ENCODE measurements around the gene LIMS1. TPM values are rescaled to one million over a fixed set of nuclear protein-coding genes. Genes with fewer than 3 reads are reported as not detected.
A peak's percentile ranks its signal among the peaks of the same experiment; 100 is the strongest.
"Not testable (repeated sequence)": the region's sequence is repeated elsewhere in the genome, so short reads cannot be mapped to it uniquely, and the experiment has no call there.

The LIMS1 gene
- polyA plus RNA-seq, 1 experiment: 95.0 TPM

DNA sequence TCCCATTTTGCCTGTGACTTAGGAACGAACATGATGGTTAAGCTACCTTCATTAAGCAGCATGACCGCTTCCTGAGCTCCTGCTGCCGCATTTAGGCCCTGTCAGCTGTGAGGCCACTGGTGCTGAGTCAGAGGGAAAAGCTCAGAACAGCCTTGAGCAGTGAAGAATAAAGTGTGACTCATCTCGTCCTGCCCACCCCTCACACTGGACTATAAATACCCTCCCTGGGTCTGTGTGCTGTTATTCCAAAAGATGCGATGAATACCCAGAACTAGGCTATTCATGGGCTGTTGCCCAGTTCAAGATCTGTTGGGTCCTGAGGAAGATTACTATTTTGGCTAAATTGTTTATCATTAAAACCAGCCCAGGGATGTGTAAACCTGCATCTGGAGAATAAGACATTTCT lies 127.9 kb downstream of the LIMS1 start:
- H3K9me3 ChIP-seq (ENCODE audit: control insufficient read depth, insufficient read depth, low read length); POLR2A ChIA-PET; H3K27me3 ChIP-seq (ENCODE audit: control insufficient read depth, insufficient read depth, low read length); H3K4me3 ChIP-seq (ENCODE audit: low read depth, low read length): not testable (repeated sequence)
- H3K27ac ChIP-seq (ENCODE audit: low read depth, low read length): peak overlapping the region; percentile 81
- DNase-seq (ENCODE audit: low read depth, low spot score): peak; percentile 71
- CTCF ChIA-PET: interaction anchor here (1.5 kb wide), 1 partner anchor 26 kb away, joined by 6 read pairs; no protein-coding TSS in a partner anchor

DNA sequence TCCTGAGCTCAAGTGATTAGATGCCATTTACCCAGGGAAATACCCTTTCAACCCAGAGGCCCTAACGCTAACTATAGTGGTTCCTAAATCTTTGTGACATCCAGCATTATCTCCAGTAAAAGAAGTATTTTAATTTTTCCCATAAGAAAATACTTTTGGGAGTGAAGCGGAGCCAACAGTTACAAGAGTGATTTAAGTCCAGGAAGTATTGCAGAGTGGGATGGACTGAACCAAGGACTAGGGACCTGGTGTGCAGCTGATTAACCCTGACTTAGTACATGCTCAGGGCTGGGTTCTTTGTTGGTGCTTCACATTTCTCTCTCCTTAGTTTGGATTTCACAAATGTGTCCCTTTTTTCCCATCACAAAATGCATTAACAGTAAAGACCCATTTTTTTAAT lies 129.1 kb downstream of the LIMS1 start:
- CTCF ChIA-PET; H3K9me3 ChIP-seq (ENCODE audit: control insufficient read depth, insufficient read depth, low read length); H3K27me3 ChIP-seq (ENCODE audit: control insufficient read depth, insufficient read depth, low read length); POLR2A ChIA-PET; H3K4me3 ChIP-seq (ENCODE audit: low read depth, low read length); DNase-seq (ENCODE audit: low read depth, low spot score): not testable (repeated sequence)
- peak overlapping the region; percentile 11 for H3K27ac ChIP-seq (ENCODE audit: low read depth, low read length)

DNA sequence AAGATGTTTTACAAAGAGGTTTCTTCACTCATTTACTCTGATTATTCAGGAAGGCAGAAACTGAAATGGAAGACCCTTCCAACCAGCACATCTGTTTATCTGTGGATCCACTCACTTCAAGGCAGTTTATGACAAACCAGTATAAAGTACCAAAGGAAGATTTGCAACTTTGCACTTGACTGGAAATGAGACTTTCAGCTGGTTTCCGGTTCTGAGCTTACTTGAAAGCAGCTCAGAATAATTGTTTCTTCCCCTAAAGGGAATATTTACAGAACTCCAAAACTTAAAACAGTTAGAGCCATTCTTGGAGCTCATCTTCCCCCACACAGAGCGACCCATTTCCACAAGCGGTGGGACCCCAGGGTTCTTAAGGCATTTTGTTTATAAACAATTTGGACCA lies 129.8 kb downstream of the LIMS1 start:
- CTCF ChIA-PET; DNase-seq (ENCODE audit: low read depth, low spot score); H3K9me3 ChIP-seq (ENCODE audit: control insufficient read depth, insufficient read depth, low read length); H3K27me3 ChIP-seq (ENCODE audit: control insufficient read depth, insufficient read depth, low read length); H3K4me3 ChIP-seq (ENCODE audit: low read depth, low read length); H3K27ac ChIP-seq (ENCODE audit: low read depth, low read length); POLR2A ChIA-PET: not testable (repeated sequence)

DNA sequence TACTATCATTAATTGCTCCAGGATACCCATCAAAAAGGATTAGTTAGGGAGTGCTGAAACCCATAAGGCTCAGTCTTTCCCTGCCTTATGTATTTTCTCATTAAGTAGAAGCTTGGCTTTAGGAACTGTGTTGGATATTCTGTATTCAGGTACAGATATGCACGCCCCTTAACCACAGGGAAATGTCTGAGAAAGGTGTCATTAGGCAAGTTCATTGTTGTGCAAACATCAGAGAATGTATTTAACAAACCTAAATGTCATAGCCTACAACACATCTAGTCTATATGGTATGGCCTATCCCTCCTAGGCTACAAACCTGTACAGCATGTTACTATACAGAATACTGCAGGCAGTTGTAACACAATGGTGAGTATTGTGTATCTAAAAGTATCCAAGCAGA lies 130.7 kb downstream of the LIMS1 start:
- POLR2A ChIA-PET; CTCF ChIA-PET; H3K4me3 ChIP-seq (ENCODE audit: low read depth, low read length); H3K9me3 ChIP-seq (ENCODE audit: control insufficient read depth, insufficient read depth, low read length); H3K27me3 ChIP-seq (ENCODE audit: control insufficient read depth, insufficient read depth, low read length); H3K27ac ChIP-seq (ENCODE audit: low read depth, low read length); DNase-seq (ENCODE audit: low read depth, low spot score): not testable (repeated sequence)

DNA sequence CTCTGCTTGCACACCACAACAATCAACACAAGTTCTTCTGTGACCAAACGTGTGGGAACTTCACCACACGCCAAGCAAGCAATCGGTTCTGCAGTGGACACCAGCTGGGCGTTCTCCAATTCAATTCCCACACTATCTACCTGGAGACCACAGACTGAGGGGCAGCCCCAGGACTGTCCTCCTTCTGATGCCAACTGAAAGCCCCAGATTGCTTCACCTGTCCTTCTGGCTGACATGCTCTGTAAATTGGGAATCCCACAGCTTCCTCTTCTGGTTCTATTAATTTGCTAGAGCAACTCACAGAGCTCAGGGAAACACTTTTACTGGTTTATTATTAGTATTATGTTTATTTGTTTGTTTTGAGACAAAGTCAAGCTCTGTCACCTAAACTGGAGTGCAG lies 131.7 kb downstream of the LIMS1 start:
- H3K27me3 ChIP-seq (ENCODE audit: control insufficient read depth, insufficient read depth, low read length); H3K9me3 ChIP-seq (ENCODE audit: control insufficient read depth, insufficient read depth, low read length); H3K4me3 ChIP-seq (ENCODE audit: low read depth, low read length); POLR2A ChIA-PET; DNase-seq (ENCODE audit: low read depth, low spot score); H3K27ac ChIP-seq (ENCODE audit: low read depth, low read length): not testable (repeated sequence)
- CTCF ChIA-PET: interaction anchor here (0.7 kb wide), 1 partner anchor 29 kb away, joined by 3 read pairs; no protein-coding TSS in a partner anchor

DNA sequence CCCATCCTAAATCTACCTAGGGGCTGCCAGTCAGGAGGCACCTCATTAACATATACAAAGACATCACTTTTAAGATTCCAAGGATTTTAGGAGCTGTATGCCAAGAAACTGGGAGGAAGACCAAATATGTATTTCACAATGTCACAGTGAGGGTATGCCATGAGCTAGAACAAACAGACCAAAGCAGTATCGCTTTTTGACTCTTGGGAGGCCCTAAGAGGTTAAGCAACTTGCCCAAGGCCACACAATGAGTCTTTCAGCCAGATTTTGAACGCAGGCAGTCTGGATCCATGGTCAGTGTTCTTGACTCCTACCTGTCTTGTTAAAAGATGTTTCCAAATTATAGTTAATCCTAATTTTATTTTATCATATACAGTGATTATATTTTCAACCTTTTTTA lies 132.9 kb downstream of the LIMS1 start:
- CTCF ChIA-PET; H3K4me3 ChIP-seq (ENCODE audit: low read depth, low read length); H3K9me3 ChIP-seq (ENCODE audit: control insufficient read depth, insufficient read depth, low read length); DNase-seq (ENCODE audit: low read depth, low spot score); H3K27ac ChIP-seq (ENCODE audit: low read depth, low read length); H3K27me3 ChIP-seq (ENCODE audit: control insufficient read depth, insufficient read depth, low read length); POLR2A ChIA-PET: not testable (repeated sequence)

DNA sequence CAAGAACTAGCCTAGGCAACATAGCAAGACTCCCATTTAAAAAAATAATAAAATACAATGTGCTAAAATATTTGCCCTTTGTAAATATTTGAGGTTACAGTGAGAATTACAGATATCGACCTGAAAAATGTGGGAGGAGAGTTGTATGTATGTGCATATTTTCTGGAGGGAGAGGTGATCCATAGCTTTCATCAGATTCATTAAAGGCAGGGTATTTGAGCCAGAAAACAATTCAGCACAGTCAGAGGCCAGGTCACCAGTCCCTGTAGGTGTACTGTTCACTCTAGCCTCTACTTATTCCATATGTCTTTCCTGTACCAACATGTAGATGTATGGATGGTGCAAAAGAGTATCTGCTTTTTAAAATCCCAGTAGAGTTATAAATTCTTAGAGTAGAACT lies 136.0 kb downstream of the LIMS1 start:
- H3K9me3 ChIP-seq (ENCODE audit: control insufficient read depth, insufficient read depth, low read length); DNase-seq (ENCODE audit: low read depth, low spot score); H3K27ac ChIP-seq (ENCODE audit: low read depth, low read length); H3K4me3 ChIP-seq (ENCODE audit: low read depth, low read length); POLR2A ChIA-PET; H3K27me3 ChIP-seq (ENCODE audit: control insufficient read depth, insufficient read depth, low read length); CTCF ChIA-PET: not testable (repeated sequence)

DNA sequence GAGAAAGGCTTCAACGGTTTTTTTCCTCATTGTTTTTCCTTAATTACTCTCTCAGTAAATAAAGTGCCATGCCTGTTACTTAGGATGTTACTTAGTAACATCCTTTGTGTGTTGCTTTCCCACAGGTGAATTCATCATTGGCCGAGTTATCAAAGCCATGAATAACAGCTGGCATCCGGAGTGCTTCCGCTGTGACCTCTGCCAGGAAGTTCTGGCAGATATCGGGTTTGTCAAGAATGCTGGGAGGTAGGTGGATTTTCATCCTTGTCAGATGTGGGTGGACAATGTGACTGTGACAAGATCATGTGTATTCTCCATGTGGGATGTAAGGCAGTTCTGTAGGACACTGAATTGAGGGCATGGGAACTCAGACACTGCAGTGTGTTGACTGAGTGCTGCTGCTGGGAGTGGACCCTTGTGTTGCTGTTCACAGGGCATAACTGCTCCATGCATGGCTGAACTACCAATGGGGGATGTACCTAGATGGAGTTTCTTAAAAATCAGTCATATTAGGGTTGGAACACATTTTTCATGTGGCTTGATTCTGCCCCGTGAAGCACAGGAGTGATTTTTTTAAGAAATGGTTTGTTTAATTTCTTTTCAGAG lies 138.0 kb downstream of the LIMS1 start:
- H3K4me3 ChIP-seq (ENCODE audit: low read depth, low read length); H3K27ac ChIP-seq (ENCODE audit: low read depth, low read length); DNase-seq (ENCODE audit: low read depth, low spot score); H3K9me3 ChIP-seq (ENCODE audit: control insufficient read depth, insufficient read depth, low read length); CTCF ChIA-PET; POLR2A ChIA-PET; H3K27me3 ChIP-seq (ENCODE audit: control insufficient read depth, insufficient read depth, low read length): not testable (repeated sequence)

DNA sequence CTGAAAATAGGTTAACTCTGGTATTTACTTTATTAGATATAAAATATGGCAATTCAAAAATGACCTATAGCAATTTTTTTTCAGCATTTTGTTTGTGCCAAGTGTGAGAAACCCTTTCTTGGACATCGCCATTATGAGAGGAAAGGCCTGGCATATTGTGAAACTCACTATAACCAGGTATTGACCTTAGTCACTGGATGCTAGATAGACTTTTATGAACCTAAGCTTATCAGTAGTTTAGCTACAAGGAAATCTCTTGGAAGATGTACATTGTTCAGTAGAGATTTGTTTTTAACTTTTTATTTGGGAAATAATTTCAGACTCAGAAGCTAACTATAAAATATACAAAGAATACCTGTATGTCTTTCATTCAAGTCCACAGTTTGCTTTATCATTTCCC lies 142.3 kb downstream of the LIMS1 start:
- H3K4me3 ChIP-seq (ENCODE audit: low read depth, low read length); H3K27ac ChIP-seq (ENCODE audit: low read depth, low read length); H3K27me3 ChIP-seq (ENCODE audit: control insufficient read depth, insufficient read depth, low read length); DNase-seq (ENCODE audit: low read depth, low spot score); H3K9me3 ChIP-seq (ENCODE audit: control insufficient read depth, insufficient read depth, low read length); POLR2A ChIA-PET; CTCF ChIA-PET: not testable (repeated sequence)

DNA sequence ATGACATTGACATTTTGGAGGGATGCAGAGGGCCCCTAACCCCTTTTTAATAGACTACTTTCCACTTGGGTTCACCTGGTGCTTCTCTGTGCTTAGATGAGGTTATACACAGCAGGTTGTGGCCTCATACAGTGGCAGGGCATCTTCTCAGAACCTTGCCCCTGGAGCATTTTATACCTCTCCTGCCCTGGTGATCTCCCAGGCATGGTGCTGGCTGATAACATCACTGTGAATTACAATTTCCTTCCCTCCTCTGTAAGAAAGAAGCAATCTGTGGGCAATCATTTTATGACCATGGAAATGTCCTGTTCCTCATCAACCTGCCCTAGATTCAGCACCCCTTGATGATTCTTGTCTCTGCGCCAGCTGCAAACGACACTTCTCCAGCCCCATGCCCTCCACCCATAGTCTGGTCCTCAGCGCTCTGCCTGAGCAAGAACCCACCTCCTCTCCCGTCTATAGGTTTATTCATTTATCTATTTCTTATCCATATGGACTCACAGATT lies 143.0 kb downstream of the LIMS1 start:
- POLR2A ChIA-PET; H3K4me3 ChIP-seq (ENCODE audit: low read depth, low read length); CTCF ChIA-PET; H3K27me3 ChIP-seq (ENCODE audit: control insufficient read depth, insufficient read depth, low read length); H3K9me3 ChIP-seq (ENCODE audit: control insufficient read depth, insufficient read depth, low read length); DNase-seq (ENCODE audit: low read depth, low spot score); H3K27ac ChIP-seq (ENCODE audit: low read depth, low read length): not testable (repeated sequence)

DNA sequence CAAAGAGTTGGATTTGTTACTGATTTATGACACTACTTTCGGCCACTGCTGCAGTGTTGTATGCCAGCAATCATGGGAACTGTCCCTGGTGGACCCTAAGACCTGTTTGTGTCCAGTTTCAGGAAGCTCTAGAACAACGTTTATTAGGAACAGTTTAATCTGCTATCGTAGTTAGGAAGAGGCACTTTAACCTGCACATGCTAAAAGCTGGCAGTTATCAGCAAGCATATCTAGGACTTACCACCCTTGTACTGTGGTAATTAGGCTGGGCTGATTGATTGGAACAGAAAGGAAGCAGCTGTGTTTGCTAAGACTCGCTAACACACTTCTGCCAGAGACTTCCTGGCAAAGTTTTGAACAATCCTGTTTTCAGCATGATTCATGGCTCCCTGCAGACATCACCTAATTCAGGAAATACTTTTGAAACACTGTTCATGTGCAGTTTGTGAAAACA lies 144.0 kb downstream of the LIMS1 start:
- H3K4me3 ChIP-seq (ENCODE audit: low read depth, low read length); H3K27me3 ChIP-seq (ENCODE audit: control insufficient read depth, insufficient read depth, low read length); DNase-seq (ENCODE audit: low read depth, low spot score); POLR2A ChIA-PET; H3K9me3 ChIP-seq (ENCODE audit: control insufficient read depth, insufficient read depth, low read length); CTCF ChIA-PET: not testable (repeated sequence)
- H3K27ac ChIP-seq (ENCODE audit: low read depth, low read length): peak overlapping the region; percentile 31

DNA sequence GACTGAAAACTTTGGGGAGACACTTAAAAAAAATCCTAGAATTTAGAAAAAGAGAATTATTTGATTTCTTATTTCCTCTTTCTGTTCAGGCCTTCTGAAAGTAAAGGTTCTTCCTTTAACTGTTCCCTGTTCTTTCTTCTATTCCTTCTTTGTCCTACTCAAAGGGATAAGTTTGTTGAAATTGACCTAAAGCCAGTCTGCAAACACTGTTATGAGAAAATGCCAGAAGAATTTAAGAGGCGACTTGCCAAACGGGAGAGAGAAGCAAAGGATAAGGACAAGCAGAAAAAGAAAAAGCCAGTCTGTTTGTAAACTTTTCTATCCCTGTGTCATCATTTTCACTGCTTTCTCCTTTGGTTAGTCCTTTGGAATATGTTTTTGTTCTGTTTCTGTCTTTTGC lies 146.5 kb downstream of the LIMS1 start:
- H3K27me3 ChIP-seq (ENCODE audit: control insufficient read depth, insufficient read depth, low read length); CTCF ChIA-PET; H3K4me3 ChIP-seq (ENCODE audit: low read depth, low read length); H3K9me3 ChIP-seq (ENCODE audit: control insufficient read depth, insufficient read depth, low read length); H3K27ac ChIP-seq (ENCODE audit: low read depth, low read length); POLR2A ChIA-PET; DNase-seq (ENCODE audit: low read depth, low spot score): not testable (repeated sequence)
